Measurements from ENCODE around the gene NKIRAS1.

DNA sequence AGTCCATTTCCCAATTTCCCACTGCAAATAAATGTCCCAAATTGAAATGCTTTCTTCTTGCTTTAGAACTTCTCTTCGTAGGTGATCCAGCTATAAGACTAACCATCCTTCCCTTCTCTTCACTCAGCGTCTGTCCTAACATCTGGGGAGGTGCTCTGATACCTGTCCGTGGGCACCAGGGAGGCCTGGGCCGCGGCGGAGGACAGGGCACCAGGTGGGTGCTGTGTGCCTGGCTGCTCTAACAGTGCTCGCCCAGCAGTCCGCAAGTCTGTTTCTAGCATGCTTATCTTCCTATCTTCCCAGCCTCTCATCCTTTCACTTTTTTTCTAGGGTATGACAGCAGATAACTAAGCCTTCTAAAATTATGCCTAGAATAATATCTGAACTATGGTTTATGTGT is 37.3 kb downstream of the NKIRAS1 start:
- TF ChIP-seq, protein P1, sequence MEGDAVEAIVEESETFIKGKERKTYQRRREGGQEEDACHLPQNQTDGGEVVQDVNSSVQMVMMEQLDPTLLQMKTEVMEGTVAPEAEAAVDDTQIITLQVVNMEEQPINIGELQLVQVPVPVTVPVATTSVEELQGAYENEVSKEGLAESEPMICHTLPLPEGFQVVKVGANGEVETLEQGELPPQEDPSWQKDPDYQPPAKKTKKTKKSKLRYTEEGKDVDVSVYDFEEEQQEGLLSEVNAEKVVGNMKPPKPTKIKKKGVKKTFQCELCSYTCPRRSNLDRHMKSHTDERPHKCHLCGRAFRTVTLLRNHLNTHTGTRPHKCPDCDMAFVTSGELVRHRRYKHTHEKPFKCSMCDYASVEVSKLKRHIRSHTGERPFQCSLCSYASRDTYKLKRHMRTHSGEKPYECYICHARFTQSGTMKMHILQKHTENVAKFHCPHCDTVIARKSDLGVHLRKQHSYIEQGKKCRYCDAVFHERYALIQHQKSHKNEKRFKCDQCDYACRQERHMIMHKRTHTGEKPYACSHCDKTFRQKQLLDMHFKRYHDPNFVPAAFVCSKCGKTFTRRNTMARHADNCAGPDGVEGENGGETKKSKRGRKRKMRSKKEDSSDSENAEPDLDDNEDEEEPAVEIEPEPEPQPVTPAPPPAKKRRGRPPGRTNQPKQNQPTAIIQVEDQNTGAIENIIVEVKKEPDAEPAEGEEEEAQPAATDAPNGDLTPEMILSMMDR (tag by site-specific recombination; IDR thresholded peaks at IDR 0.05) = no peak
- TF ChIP-seq ZFP41 (tag by site-specific recombination; IDR thresholded peaks at IDR 0.05; ENCODE audit: borderline replicate concordance) (no peak), ZNF311 (tag by site-specific recombination; IDR thresholded peaks at IDR 0.05; ENCODE audit: borderline replicate concordance) (no peak), ZNF776 (tag by site-specific recombination; IDR thresholded peaks at IDR 0.05; ENCODE audit: borderline replicate concordance) (no peak)
- TF ChIP-seq, protein P2, sequence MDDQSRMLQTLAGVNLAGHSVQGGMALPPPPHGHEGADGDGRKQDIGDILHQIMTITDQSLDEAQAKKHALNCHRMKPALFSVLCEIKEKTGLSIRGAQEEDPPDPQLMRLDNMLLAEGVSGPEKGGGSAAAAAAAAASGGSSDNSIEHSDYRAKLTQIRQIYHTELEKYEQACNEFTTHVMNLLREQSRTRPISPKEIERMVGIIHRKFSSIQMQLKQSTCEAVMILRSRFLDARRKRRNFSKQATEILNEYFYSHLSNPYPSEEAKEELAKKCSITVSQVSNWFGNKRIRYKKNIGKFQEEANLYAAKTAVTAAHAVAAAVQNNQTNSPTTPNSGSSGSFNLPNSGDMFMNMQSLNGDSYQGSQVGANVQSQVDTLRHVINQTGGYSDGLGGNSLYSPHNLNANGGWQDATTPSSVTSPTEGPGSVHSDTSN (CRISPR knock-in tag; IDR thresholded peaks at IDR 0.05) = no peak
- TF ChIP-seq, protein P3, sequence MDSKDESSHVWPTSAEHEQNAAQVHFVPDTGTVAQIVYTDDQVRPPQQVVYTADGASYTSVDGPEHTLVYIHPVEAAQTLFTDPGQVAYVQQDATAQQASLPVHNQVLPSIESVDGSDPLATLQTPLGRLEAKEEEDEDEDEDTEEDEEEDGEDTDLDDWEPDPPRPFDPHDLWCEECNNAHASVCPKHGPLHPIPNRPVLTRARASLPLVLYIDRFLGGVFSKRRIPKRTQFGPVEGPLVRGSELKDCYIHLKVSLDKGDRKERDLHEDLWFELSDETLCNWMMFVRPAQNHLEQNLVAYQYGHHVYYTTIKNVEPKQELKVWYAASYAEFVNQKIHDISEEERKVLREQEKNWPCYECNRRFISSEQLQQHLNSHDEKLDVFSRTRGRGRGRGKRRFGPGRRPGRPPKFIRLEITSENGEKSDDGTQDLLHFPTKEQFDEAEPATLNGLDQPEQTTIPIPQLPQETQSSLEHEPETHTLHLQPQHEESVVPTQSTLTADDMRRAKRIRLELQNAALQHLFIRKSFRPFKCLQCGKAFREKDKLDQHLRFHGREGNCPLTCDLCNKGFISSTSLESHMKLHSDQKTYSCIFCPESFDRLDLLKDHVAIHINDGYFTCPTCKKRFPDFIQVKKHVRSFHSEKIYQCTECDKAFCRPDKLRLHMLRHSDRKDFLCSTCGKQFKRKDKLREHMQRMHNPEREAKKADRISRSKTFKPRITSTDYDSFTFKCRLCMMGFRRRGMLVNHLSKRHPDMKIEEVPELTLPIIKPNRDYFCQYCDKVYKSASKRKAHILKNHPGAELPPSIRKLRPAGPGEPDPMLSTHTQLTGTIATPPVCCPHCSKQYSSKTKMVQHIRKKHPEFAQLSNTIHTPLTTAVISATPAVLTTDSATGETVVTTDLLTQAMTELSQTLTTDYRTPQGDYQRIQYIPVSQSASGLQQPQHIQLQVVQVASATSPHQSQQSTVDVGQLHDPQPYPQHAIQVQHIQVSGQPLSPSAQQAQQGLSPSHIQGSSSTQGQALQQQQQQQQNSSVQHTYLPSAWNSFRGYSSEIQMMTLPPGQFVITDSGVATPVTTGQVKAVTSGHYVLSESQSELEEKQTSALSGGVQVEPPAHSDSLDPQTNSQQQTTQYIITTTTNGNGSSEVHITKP (tag by site-specific recombination; IDR thresholded peaks at IDR 0.05) = no peak
